Activated CD4-positive, alpha-beta T cell treated with anti-CD3 and anti-CD28 coated beads for 36 hours (primary cell): ENCODE results near the gene EVA1A. TPM values are rescaled to one million over a fixed set of nuclear protein-coding genes. Genes with fewer than 3 reads are reported as not detected.

Experiments used
- ATAC-seq: fragments of 200-7000 bp; cut with Tn5 transposase; one replicate; pipeline ENCODE4 v1.10.0; 2021; ENCODE audit warnings: mild to moderate bottlenecking, moderate library complexity
- CTCF ChIA-PET: fragments of 350-600 bp; sonication (Branson Sonifier 250); formaldehyde crosslinking; loops from one replicate; lab custom pipeline; 2021; ENCODE audit warnings: antibody characterized with exemption; lab: Charles Lee
- POLR2A ChIA-PET: fragments of 350-600 bp; sonication (Branson Sonifier 250); formaldehyde crosslinking; loops from one replicate; lab custom pipeline; 2021; ENCODE audit warnings: antibody characterized with exemption, inconsistent platforms; lab: Charles Lee
- DNase-seq: peaks from one replicate; pipeline ENCODE4 v3.0.0-alpha.2; 2020
- H3K27ac Mint-ChIP-seq: one replicate; pipeline ENCODE4 v1.8.0; 2021; ENCODE audit warnings: mixed read lengths
- H3K27me3 Mint-ChIP-seq: one replicate; pipeline ENCODE4 v1.8.0; 2021; ENCODE audit warnings: mixed read lengths
- H3K36me3 Mint-ChIP-seq: one replicate; pipeline ENCODE4 v1.8.0; 2021; ENCODE audit warnings: low read depth, mixed read lengths
- H3K4me1 Mint-ChIP-seq: one replicate; pipeline ENCODE4 v1.8.0; 2021; ENCODE audit warnings: mixed read lengths
- H3K4me3 Mint-ChIP-seq: one replicate; pipeline ENCODE4 v1.8.0; 2021; ENCODE audit warnings: mild to moderate bottlenecking, moderate library complexity, mixed read lengths
- H3K9me3 Mint-ChIP-seq: one replicate; pipeline ENCODE4 v1.8.0; 2021; ENCODE audit warnings: low read depth, mixed read lengths
- intact Hi-C, 2 experiments: fragments of 100-400 bp; cut with DNase I in 1 of 2; cut with micrococcal nuclease in 1 of 2; formaldehyde crosslinking; loops; one replicate each; pipeline versions ENCODE4 v1.14.2 to v1.15.1; 2022 to 2024; cut with DNase I, micrococcal nuclease
- total RNA-seq, 2 experiments: library from RNA; stranded (reverse); gene quantifications; one replicate each; pipeline ENCODE4 v1.2.3, GENCODE V29; 2021

The EVA1A gene
- total RNA-seq, 2 experiments from 2014 or later, result 0.11 TPM; not detected in 1

DNA sequence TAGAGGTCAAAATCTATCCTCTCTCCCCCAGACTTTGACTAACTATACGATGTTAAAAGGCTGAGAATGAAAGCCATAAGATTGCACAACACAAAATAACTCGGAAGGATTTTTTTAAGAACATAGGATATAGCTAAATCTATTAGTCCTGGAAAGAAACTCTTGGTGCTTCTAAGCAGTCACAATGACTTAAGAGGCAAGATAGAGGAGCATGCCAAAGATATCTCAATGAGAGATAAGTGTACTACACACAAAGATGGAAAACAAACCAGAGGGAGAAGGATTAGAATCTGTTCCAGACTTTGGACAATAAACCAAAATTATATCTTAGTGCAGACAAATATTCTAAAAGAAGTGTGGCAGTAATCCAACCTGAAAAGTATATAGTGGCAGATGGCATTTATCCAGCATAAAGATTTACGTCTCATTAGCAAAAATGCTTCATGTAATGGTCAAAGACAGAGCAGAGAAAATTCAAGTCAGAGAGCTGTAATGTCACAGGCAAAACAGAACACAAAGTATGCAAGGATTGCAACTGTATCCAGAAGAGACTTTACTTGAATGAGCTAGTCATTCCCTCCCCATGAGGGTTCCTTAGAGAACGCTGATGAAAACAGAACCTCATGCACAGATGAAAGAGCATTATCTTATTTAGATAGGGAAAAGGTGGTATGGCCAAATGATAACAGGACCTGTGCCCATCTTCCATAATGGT is 28.8 kb upstream of the EVA1A start:
- ChIA-PET POLR2A (interaction anchor here (0.7 kb wide), 1 partner anchor 41 kb away, joined by 3 read pairs; no protein-coding TSS in a partner anchor), CTCF (interaction anchor here (1.4 kb wide), 1 partner anchor 19 kb away, joined by 4 read pairs; no protein-coding TSS in a partner anchor)
- intact Hi-C loops, result no loop called here
- Mint-ChIP-seq H3K27ac (no peak overlapping the region), H3K4me3 (no peak overlapping the region), H3K27me3 (peaks cover 12% of the 10 kb centered on the region), H3K4me1 (no peaks in the 10 kb centered on the region), H3K36me3 (no peaks in the 10 kb centered on the region), H3K9me3 (no peaks in the 10 kb centered on the region)
- DNase-seq, result no peak
- ATAC-seq, result no peak

- Mint-ChIP-seq H3K4me1 (no peaks in the 10 kb centered on the region), H3K4me3 (no peak overlapping the region), H3K27me3 (peaks cover 16% of the 10 kb centered on the region), H3K9me3 (no peaks in the 10 kb centered on the region), H3K27ac (no peak overlapping the region), H3K36me3 (no peaks in the 10 kb centered on the region)
- ChIA-PET CTCF (interaction anchor here (0.6 kb wide), 1 partner anchor 77 kb away, joined by 4 read pairs; no protein-coding TSS in a partner anchor), POLR2A (no interaction called here)
- DNase-seq (no peak), ATAC-seq (no peak)
- intact Hi-C loops, result no loop called here
Measured at GRCh38 chr2:75587954-75588587, 27.3 kb upstream of the EVA1A start.

- Mint-ChIP-seq H3K9me3 (no peaks in the 10 kb centered on the region), H3K27ac (no peak overlapping the region), H3K4me3 (no peak overlapping the region), H3K36me3 (no peaks in the 10 kb centered on the region), H3K27me3 (peaks cover 23% of the 10 kb centered on the region), H3K4me1 (no peaks in the 10 kb centered on the region)
- ChIA-PET POLR2A (no interaction called here), CTCF (no interaction called here)
- no peak for ATAC-seq
- intact Hi-C loops, result no loop called here
- DNase-seq, result no peak
Measured at GRCh38 chr2:75586971-75587370, 26.2 kb upstream of the EVA1A start.

DNA sequence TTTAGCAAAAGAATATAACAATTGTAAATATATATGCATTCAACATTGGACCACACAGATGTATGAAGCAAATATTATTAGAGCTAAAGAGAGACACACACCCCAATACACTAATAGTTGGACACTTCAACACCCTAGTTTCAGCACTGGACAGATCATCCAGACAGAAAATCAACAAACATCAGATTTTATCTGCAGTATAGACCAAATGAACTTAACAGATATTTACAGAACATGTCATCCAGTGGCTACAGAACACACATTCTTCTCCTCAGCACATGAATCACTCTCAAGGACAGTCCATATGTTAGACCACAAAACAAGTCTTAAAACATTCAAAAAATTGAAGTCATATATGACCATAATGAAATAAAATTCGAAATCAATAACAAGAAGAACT is 22.1 kb upstream of the EVA1A start:
- Mint-ChIP-seq H3K27me3 (peaks cover 28% of the 10 kb centered on the region), H3K36me3 (no peaks in the 10 kb centered on the region), H3K27ac (no peak overlapping the region), H3K4me3 (no peak overlapping the region), H3K9me3 (peaks cover 2% of the 10 kb centered on the region), H3K4me1 (no peaks in the 10 kb centered on the region)
- DNase-seq (no peak), ATAC-seq (no peak)
- intact Hi-C loops, result no loop called here
- CTCF ChIA-PET, result no interaction called here
- POLR2A ChIA-PET, result no interaction called here

GRCh38 chr2:75580606-75581005 is 19.9 kb upstream of the EVA1A start:
- Mint-ChIP-seq H3K4me3 (no peak overlapping the region), H3K9me3 (peaks cover 2% of the 10 kb centered on the region), H3K4me1 (no peaks in the 10 kb centered on the region), H3K27me3 (peaks cover 27% of the 10 kb centered on the region), H3K27ac (no peak overlapping the region), H3K36me3 (no peaks in the 10 kb centered on the region)
- intact Hi-C loops, result no loop called here
- ChIA-PET POLR2A (no interaction called here), CTCF (interaction anchor here (0.9 kb wide), 1 partner anchor 28 kb away, joined by 4 read pairs; no protein-coding TSS in a partner anchor)
- ATAC-seq, result no peak
- no peak for DNase-seq

DNA sequence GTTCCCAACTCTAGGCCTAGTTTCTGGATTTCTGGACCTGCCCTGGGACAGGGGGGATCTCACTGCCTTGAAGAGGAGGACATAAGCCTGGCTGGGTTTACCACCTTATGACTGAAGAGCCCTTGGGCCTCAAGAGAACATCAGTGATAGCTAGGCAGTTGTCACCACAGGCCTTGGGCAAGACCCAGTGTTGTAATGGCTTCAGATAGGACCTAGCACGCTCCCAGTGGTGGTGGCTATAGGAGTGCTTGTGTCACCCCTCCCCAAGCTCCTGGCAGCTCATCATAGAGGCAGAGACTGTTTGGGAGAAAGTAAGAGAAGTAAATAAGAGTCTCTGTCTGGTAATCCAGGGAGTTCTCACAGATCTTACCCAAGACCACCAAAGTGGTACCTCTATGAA is 19.4 kb upstream of the EVA1A start:
- intact Hi-C loops, result no loop called here
- H3K9me3 Mint-ChIP-seq, result peaks cover 2% of the 10 kb centered on the region
- DNase-seq (no peak), ATAC-seq (no peak)
- no peaks in the 10 kb centered on the region for H3K36me3 Mint-ChIP-seq
- no peak overlapping the region for H3K4me3 Mint-ChIP-seq
- ChIA-PET CTCF (interaction anchor here (0.9 kb wide), 1 partner anchor 29 kb away, joined by 4 read pairs; no protein-coding TSS in a partner anchor), POLR2A (no interaction called here)
- H3K27ac Mint-ChIP-seq, result no peak overlapping the region
- peaks cover 25% of the 10 kb centered on the region for H3K27me3 Mint-ChIP-seq
- no peaks in the 10 kb centered on the region for H3K4me1 Mint-ChIP-seq

DNA sequence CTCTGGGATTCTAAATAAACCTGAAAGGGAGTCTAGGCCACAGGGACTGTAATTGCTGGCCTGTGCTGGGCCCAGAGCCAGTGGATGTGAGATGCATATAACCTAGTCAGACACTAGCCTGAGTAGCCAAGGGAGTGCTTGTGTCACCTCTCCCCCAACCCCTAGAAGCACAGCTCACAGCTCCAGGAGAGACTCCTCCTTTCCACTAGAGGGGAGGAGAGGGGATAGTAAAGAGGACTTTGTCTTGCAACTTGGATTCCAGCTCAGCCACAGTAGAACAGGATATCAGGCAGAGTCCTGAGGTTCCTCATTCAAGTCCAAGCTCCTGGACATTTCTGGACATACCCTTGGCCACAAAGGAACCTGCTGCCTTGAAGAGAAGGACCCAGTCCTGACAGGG is 18.4 kb upstream of the EVA1A start:
- Mint-ChIP-seq H3K9me3 (peaks cover 2% of the 10 kb centered on the region), H3K27ac (no peak overlapping the region), H3K27me3 (peaks cover 25% of the 10 kb centered on the region), H3K36me3 (no peaks in the 10 kb centered on the region), H3K4me3 (no peak overlapping the region), H3K4me1 (no peaks in the 10 kb centered on the region)
- ATAC-seq, result no peak
- ChIA-PET POLR2A (no interaction called here), CTCF (interaction anchor here (1.0 kb wide), 1 partner anchor 55 kb away, joined by 3 read pairs; no protein-coding TSS in a partner anchor)
- intact Hi-C loops, result no loop called here
- DNase-seq, result no peak

DNA sequence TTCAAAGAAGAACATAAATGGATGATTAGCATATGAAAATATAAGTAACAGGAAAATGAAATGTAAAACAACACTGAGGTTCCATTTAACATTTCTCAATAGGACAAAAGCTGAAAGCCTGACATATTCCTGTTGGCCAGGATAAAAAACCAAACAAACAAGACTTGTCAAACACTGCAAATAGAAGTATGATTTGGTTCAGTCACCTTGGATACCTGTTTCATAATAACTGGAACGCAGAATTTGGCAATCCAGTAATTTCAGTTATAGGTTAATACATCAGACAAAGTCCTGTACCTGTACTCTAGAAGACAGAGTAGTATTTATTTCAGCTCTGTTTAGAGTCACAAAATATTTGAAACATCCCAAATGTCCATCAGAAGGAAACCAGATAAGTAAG is 16.5 kb upstream of the EVA1A start:
- H3K4me3 Mint-ChIP-seq, result no peak overlapping the region
- no peaks in the 10 kb centered on the region for H3K4me1 Mint-ChIP-seq
- H3K27me3 Mint-ChIP-seq, result peaks cover 17% of the 10 kb centered on the region
- intact Hi-C loops, result no loop called here
- POLR2A ChIA-PET, result no interaction called here
- DNase-seq (no peak), ATAC-seq (no peak)
- CTCF ChIA-PET, result interaction anchor here (0.8 kb wide), 1 partner anchor 48 kb away, joined by 3 read pairs; no protein-coding TSS in a partner anchor
- no peaks in the 10 kb centered on the region for H3K36me3 Mint-ChIP-seq
- H3K9me3 Mint-ChIP-seq, result peaks cover 2% of the 10 kb centered on the region
- no peak overlapping the region for H3K27ac Mint-ChIP-seq

- H3K36me3 Mint-ChIP-seq, result no peaks in the 10 kb centered on the region
Measured at GRCh38 chr2:75574106-75574505, 13.4 kb upstream of the EVA1A start.

GRCh38 chr2:75573145-75573878 is 12.6 kb upstream of the EVA1A start:
- no peak overlapping the region for H3K27ac Mint-ChIP-seq
- CTCF ChIA-PET, result interaction anchor here (0.6 kb wide), 1 partner anchor 198 kb away, joined by 3 read pairs; no protein-coding TSS in a partner anchor
- ATAC-seq, result no peak

More at GRCh38 chr2:75574106-75574505, 13.4 kb upstream of the EVA1A start:
- ChIA-PET CTCF (interaction anchor here (0.6 to 1.2 kb wide), 2 partner anchors 14 to 197 kb away, joined by 3 to 6 read pairs; no protein-coding TSS in a partner anchor), POLR2A (no interaction called here)
- DNase-seq, result no peak
- ATAC-seq, result no peak
- H3K27ac Mint-ChIP-seq, result no peak overlapping the region
- no peak overlapping the region for H3K4me3 Mint-ChIP-seq
- peaks cover 15% of the 10 kb centered on the region for H3K27me3 Mint-ChIP-seq
- no peaks in the 10 kb centered on the region for H3K9me3 Mint-ChIP-seq
- intact Hi-C loops, result no loop called here
- peaks cover 5% of the 10 kb centered on the region for H3K4me1 Mint-ChIP-seq

GRCh38 chr2:75571730-75572430 is 11.1 kb upstream of the EVA1A start:
- DNase-seq (no peak), ATAC-seq (peak; percentile 72)
- Mint-ChIP-seq H3K9me3 (no peaks in the 10 kb centered on the region), H3K36me3 (no peaks in the 10 kb centered on the region), H3K27me3 (peaks cover 26% of the 10 kb centered on the region), H3K4me3 (no peak overlapping the region), H3K4me1 (peaks cover 5% of the 10 kb centered on the region), H3K27ac (no peak overlapping the region)
- ChIA-PET POLR2A (no interaction called here), CTCF (no interaction called here)
- intact Hi-C loops, result no loop called here

More at GRCh38 chr2:75573145-75573878, 12.6 kb upstream of the EVA1A start:
- Mint-ChIP-seq H3K4me3 (no peak overlapping the region), H3K4me1 (peaks cover 5% of the 10 kb centered on the region), H3K36me3 (no peaks in the 10 kb centered on the region), H3K9me3 (no peaks in the 10 kb centered on the region), H3K27me3 (peaks cover 21% of the 10 kb centered on the region)
- DNase-seq, result no peak
- intact Hi-C loops, result no loop called here
- POLR2A ChIA-PET, result no interaction called here
